GM23338 (cell line): ENCODE results near the gene CERS1.

ENCODE experiments used
- CREB1 ChIP-seq: fragments of 250-450 bp; sonication (Bioruptor Pico); IDR thresholded peaks from 2 replicates; pipeline ENCODE4 v1.5.0; 2020; ENCODE audit warnings: low read depth, mild to moderate bottlenecking, moderate library complexity
- ETS1 ChIP-seq: IDR thresholded peaks from 2 replicates; pipeline ENCODE4 v1.6.1; 2016; ENCODE audit warnings: antibody characterized with exemption
- EZH2 ChIP-seq: fragments of 200-600 bp; sonication (generic); IDR thresholded peaks from one replicate; pipeline ENCODE4 v1.8.0; 2017; ENCODE audit warnings: antibody characterized with exemption, mild to moderate bottlenecking, low read depth; ENCODE audit not compliant: unreplicated experiment
- EZH2phosphoT487 ChIP-seq: fragments of 200-600 bp; sonication (generic); IDR thresholded peaks from one replicate; pipeline ENCODE4 v1.8.1; 2018; ENCODE audit warnings: antibody characterized with exemption; ENCODE audit not compliant: unreplicated experiment
- POLR2AphosphoS5 ChIP-seq: IDR thresholded peaks from 2 replicates; pipeline ENCODE4 v1.6.1; 2016; ENCODE audit warnings: antibody characterized with exemption, low read depth
- REST ChIP-seq: IDR thresholded peaks from one replicate; pipeline ENCODE4 v1.6.1; 2018; ENCODE audit warnings: antibody characterized with exemption; ENCODE audit not compliant: unreplicated experiment
- STAT1 ChIP-seq: IDR thresholded peaks from one replicate; pipeline ENCODE4 v1.6.1; 2016; ENCODE audit warnings: antibody characterized with exemption; ENCODE audit not compliant: unreplicated experiment
- ZNF114 ChIP-seq: fragments of 250-450 bp; sonication (Bioruptor Pico); IDR thresholded peaks from 2 replicates; pipeline ENCODE4 v1.5.0; 2020; ENCODE audit warnings: mild to moderate bottlenecking, moderate library complexity
- ZNF331 ChIP-seq: fragments of 250-450 bp; sonication (Bioruptor Pico); IDR thresholded peaks from 2 replicates; pipeline ENCODE4 v1.5.0; 2020; ENCODE audit warnings: low read depth, mild to moderate bottlenecking, moderate library complexity
- TF ChIP-seq, protein P1 (sequence below), 2 experiments: fragments of 200-600 bp in 1 of 2; sonication (generic) in 1 of 2; conservative IDR thresholded peaks; 2 replicates each; pipeline versions ENCODE4 v1.5.1 to v1.6.1; 2016 to 2017; ENCODE audit warnings: antibody characterized with exemption in 2 of 2, low read depth in 2 of 2, mild to moderate bottlenecking in 2 of 2, moderate library complexity in 1 of 2
- TF ChIP-seq, protein P2 (sequence below): fragments of 250-450 bp; sonication (Bioruptor Pico); IDR thresholded peaks from 2 replicates; pipeline ENCODE4 v1.5.0; 2020; ENCODE audit warnings: mild to moderate bottlenecking, moderate library complexity

GRCh38 chr19:18900700-18901481 is 4.9 kb upstream of the CERS1 start:
- TF ChIP-seq, protein P1, sequence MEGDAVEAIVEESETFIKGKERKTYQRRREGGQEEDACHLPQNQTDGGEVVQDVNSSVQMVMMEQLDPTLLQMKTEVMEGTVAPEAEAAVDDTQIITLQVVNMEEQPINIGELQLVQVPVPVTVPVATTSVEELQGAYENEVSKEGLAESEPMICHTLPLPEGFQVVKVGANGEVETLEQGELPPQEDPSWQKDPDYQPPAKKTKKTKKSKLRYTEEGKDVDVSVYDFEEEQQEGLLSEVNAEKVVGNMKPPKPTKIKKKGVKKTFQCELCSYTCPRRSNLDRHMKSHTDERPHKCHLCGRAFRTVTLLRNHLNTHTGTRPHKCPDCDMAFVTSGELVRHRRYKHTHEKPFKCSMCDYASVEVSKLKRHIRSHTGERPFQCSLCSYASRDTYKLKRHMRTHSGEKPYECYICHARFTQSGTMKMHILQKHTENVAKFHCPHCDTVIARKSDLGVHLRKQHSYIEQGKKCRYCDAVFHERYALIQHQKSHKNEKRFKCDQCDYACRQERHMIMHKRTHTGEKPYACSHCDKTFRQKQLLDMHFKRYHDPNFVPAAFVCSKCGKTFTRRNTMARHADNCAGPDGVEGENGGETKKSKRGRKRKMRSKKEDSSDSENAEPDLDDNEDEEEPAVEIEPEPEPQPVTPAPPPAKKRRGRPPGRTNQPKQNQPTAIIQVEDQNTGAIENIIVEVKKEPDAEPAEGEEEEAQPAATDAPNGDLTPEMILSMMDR (conservative IDR thresholded peaks at IDR 0.05; ENCODE audit: low read depth in 2 of 2): no peak
- no peak for TF ChIP-seq STAT1
- TF ChIP-seq POLR2AphosphoS5: no peak
- no peak for TF ChIP-seq ZNF331 (CRISPR knock-in tag)
- no peak for TF ChIP-seq EZH2
- no peak for TF ChIP-seq REST
- TF ChIP-seq ETS1: no peak
- TF ChIP-seq, protein P2, sequence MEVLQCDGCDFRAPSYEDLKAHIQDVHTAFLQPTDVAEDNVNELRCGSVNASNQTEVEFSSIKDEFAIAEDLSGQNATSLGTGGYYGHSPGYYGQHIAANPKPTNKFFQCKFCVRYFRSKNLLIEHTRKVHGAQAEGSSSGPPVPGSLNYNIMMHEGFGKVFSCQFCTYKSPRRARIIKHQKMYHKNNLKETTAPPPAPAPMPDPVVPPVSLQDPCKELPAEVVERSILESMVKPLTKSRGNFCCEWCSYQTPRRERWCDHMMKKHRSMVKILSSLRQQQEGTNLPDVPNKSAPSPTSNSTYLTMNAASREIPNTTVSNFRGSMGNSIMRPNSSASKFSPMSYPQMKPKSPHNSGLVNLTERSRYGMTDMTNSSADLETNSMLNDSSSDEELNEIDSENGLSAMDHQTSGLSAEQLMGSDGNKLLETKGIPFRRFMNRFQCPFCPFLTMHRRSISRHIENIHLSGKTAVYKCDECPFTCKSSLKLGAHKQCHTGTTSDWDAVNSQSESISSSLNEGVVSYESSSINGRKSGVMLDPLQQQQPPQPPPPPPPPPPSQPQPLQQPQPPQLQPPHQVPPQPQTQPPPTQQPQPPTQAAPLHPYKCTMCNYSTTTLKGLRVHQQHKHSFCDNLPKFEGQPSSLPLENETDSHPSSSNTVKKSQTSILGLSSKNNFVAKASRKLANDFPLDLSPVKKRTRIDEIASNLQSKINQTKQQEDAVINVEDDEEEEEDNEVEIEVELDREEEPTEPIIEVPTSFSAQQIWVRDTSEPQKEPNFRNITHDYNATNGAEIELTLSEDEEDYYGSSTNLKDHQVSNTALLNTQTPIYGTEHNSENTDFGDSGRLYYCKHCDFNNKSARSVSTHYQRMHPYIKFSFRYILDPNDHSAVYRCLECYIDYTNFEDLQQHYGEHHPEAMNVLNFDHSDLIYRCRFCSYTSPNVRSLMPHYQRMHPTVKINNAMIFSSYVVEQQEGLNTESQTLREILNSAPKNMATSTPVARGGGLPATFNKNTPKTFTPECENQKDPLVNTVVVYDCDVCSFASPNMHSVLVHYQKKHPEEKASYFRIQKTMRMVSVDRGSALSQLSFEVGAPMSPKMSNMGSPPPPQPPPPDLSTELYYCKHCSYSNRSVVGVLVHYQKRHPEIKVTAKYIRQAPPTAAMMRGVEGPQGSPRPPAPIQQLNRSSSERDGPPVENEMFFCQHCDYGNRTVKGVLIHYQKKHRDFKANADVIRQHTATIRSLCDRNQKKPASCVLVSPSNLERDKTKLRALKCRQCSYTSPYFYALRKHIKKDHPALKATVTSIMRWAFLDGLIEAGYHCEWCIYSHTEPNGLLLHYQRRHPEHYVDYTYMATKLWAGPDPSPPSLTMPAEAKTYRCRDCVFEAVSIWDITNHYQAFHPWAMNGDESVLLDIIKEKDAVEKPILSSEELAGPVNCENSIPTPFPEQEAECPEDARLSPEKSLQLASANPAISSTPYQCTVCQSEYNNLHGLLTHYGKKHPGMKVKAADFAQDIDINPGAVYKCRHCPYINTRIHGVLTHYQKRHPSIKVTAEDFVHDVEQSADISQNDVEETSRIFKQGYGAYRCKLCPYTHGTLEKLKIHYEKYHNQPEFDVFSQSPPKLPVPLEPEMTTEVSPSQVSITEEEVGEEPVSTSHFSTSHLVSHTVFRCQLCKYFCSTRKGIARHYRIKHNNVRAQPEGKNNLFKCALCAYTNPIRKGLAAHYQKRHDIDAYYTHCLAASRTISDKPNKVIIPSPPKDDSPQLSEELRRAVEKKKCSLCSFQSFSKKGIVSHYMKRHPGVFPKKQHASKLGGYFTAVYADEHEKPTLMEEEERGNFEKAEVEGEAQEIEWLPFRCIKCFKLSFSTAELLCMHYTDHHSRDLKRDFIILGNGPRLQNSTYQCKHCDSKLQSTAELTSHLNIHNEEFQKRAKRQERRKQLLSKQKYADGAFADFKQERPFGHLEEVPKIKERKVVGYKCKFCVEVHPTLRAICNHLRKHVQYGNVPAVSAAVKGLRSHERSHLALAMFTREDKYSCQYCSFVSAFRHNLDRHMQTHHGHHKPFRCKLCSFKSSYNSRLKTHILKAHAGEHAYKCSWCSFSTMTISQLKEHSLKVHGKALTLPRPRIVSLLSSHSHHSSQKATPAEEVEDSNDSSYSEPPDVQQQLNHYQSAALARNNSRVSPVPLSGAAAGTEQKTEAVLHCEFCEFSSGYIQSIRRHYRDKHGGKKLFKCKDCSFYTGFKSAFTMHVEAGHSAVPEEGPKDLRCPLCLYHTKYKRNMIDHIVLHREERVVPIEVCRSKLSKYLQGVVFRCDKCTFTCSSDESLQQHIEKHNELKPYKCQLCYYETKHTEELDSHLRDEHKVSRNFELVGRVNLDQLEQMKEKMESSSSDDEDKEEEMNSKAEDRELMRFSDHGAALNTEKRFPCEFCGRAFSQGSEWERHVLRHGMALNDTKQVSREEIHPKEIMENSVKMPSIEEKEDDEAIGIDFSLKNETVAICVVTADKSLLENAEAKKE (CRISPR knock-in tag): no peak
- no peak for TF ChIP-seq EZH2phosphoT487
- TF ChIP-seq ZNF114 (CRISPR knock-in tag): no peak
- no peak for TF ChIP-seq CREB1 (CRISPR knock-in tag)
